ENCODE measurements around the gene SMURF2.
"Not testable (repeated sequence)": the region's sequence is repeated elsewhere in the genome, so short reads cannot be mapped to it uniquely, and the experiment has no call there.

Gene SMURF2

DNA sequence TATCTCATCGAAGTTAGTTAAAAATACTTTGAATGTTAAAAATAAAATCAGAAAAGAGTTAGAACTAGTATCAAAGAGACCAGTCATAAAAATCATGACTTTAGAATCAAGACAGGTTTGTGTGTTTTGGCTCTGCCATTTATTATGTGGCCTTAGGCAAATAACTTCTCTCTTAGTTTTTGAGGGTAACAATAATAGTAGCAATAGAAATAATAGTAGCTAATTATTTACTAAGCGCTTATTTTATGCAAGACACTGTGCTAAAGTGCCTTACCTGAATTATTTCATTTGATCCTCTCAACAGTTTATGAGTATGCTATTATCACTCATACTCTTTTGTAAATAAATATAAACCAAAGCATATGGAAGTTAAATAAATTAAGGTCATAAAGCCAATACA lies 77.0 kb downstream of the SMURF2 start:
- DNase-seq = no peak

DNA sequence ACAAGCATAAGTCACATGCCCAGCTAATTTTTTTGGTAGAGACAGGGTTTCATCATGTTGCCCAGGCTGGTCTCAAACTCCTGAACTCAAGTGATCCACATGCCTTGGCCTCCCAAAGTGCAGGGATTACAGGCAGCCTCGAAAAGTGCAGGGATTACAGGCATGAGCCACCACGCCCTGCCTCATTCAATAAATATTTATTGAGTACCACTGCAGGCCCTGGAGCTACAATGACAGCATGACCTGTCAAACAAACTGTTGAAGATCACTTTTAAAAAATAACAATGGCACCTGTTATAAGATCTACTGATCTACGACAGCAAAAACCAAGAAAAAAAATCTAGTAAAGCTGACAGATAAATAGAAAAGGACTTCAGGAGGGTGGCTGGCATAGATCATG lies 79.1 kb downstream of the SMURF2 start:
- no peak for DNase-seq

- no peak for DNase-seq
Measured at GRCh38 chr17:64580384-64581315, 81.5 kb downstream of the SMURF2 start.

DNA sequence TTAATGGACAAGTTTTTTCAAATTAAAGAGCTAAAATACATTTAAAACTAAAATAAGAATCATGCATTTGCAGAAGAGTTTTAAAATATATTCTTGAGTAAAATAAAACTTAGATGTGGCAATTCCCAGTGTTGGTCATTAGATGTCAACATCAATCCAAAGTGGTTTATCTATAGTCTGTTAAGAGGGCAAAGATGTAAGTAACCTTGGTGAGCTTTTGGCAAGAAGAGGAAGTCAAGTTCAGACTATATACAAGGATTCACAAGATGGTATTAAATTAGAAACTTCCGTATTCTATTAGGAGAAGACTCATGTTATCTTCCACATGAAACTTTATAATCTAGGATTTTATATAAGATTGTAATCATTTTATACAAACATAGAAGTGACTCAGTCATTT lies 82.2 kb downstream of the SMURF2 start:
- DNase-seq = no peak

DNA sequence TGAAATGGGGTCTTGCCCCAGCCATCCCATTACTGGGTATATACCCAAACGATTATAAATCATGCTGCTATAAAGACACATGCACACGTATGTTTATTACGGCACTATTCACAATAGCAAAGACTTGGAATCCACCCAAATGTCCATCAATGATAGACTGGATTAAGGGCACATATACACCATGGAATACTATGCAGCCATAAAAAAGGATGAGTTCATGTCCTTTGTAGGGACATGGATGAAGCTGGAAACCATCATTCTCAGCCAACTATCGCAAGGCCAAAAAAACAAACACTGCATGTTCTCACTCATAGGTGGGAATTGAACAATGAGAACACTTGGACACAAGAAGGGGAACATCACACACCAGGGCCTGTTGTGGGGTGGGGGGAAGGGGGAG lies 85.1 kb downstream of the SMURF2 start:
- DNase-seq = not testable (repeated sequence)

GRCh38 chr17:64575431-64575830 lies 86.7 kb downstream of the SMURF2 start:
- DNase-seq = no peak

DNA sequence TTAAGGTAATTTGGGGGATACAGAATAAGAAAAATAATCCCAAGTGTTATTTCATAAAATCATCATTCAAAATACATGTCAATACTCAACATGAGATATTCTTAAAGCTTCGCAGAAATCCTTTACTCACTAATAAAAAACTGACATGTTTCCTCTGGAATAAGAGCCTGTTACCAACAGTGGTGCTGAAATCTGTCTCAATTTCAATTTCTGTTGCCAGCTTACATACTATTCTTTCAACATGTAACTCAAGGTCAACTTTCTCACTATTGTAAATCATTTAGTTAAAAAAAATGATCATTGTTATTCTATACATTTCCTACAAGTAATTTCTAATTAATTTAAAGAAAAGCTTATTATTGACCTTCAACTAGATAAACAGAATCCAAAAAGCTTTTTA lies 87.5 kb downstream of the SMURF2 start:
- DNase-seq = no peak

DNA sequence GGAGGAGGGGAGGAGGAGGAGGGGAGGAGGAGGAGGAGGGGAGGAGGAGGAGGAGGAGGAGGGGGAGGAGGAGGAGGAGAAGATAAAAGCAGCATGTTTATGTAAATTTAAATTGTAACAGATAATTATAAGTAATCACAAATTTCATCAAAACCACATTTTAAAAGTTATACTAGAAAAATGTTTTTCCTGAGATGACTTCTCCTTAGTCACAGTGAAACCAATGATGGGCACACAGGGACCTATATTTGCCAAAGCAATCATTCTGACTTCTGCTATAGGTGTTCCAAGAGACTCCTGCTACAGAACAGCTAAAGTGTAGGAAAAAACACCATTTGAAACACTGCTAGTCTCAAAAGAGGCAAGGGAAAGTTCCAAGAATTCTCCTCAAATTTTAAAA lies 88.9 kb downstream of the SMURF2 start:
- DNase-seq = no peak

DNA sequence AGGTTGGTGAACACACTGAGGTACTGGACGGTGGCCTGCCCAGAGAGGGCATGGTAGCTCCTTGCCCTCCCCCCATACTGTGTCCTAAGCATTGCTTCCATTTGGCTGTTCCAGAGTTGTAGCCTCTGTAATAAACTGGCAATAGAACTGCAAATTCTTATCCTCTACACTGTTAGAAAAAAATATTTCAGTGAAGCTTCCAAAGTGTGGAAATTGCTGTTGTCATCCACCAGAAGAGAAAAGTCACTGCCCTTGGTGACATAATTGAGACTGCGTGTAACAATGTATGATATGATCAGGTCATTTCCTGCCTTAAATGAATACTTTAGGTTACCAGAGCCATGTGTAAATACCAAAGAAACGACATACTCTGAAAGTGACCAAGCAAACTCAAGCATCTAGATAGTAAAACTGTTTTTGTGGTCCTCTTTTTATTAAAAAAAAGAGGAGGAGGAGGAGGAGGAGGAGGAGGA lies 89.4 kb downstream of the SMURF2 start:
- DNase-seq = no peak

DNA sequence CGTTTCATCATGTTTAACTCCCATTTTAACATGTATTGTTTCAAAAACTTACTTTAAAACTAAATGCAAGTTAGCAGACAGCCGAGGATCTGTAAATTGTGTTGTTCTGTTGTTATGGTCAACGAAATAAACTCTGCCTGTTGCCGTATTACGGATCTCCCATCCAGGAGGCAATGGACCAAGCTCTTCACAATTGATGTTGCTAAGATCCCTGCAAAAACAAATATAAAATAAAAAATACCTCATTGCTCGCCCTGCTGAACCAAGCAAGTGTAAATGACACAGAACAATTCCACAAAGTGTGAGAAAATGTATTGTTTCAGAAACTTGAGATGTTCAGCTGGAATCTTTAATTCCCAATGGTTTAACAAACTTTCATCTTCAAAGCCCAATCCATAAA lies 90.4 kb downstream of the SMURF2 start:
- no peak for DNase-seq

- DNase-seq = no peak
Measured at GRCh38 chr17:64565563-64565962, 96.5 kb downstream of the SMURF2 start.

DNA sequence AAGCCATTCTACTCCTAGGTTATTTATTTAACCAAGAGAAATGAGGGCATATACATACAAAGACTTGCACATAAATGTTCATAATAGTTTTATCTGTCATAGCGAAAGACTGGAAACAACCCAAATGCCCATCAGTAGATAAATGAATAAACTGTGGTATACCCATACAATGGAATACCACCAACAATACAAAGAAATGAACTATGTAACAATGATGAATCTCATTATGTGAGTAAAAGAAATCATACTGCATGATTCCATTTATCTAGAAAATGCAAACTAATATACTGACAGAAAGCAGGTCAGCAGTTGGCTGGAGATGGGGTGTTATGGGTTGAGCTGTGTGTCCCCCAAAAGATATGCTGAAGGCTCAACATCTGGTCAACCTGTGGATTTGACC lies 98.0 kb downstream of the SMURF2 start:
- DNase-seq = no peak

GRCh38 chr17:64555281-64555680 lies 106.8 kb downstream of the SMURF2 start:
- DNase-seq = no peak

- no peak for DNase-seq
Measured at GRCh38 chr17:64554028-64554637, 108.0 kb downstream of the SMURF2 start.

- DNase-seq = no peak
Measured at GRCh38 chr17:64551461-64551860, 110.6 kb downstream of the SMURF2 start.

DNA sequence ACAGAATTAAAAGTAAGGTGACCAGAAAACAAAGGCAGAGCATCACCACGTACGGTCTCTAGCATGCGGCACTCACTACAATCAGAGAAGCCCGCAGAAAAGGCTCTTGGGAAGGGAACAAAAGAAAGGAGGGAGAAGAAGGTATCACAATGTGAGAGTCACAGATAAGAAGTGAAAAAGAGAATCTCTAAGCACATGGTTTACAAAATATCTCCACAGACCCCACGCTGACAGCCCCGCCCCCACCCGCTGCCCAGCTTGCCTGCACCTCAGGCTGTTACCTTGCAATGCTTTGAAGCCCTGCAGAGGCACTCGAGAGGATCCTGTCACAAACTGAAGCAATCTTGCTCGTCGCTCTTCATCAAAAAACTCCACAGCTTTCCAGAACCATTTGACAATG lies 114.8 kb downstream of the SMURF2 start:
- DNase-seq = no peak

DNA sequence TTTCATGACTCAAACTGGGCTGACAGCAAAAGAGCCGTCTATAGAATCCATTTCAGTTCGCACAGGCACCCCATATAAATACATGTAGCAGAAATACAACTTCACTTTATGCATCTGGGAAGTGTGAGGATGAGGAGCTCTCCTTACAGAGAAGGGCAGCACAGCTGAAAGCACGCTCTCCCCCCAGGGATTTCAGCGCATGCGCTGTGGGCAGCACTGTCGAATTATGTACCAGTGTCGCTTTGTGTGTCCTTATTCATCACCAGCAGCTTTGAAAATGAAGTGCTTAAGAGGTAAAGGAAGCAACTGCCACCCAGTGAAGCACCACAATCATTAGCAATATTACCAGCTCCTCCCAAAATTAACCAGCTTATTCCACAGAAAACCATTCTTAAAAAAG lies 115.4 kb downstream of the SMURF2 start:
- DNase-seq = no peak

GRCh38 chr17:64544742-64545141 lies 117.4 kb downstream of the SMURF2 start:
- DNase-seq = no peak

DNA sequence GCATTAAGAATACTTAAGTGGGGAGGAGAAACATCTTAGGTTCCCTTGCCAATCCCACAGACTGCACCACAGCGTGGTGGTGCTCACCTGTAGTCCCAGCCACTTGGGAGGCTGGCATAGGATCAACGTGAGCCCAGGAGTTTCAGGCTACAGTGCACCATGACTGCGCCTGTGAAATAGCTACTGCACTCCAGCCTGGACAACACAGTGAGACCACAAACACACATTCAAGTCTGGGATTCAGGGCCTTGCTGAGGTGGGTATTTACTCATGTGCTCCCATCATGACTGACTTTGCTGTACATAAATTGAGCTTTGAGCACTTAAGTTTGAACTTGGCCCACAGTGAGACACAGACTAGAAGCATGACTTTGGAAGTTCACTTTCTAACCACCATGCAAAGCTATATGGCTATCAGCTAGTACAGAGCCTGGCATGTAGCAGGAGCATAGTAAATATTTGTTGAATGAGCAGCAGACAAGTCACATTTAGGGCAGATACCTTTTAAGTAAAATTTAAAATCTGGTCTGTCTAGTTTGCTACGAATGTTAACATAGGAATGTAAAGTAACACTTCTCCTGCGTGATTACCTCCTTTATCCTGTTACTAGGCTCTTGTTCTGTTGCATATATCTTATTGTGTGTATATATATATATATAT lies 121.9 kb downstream of the SMURF2 start:
- no peak for DNase-seq

DNA sequence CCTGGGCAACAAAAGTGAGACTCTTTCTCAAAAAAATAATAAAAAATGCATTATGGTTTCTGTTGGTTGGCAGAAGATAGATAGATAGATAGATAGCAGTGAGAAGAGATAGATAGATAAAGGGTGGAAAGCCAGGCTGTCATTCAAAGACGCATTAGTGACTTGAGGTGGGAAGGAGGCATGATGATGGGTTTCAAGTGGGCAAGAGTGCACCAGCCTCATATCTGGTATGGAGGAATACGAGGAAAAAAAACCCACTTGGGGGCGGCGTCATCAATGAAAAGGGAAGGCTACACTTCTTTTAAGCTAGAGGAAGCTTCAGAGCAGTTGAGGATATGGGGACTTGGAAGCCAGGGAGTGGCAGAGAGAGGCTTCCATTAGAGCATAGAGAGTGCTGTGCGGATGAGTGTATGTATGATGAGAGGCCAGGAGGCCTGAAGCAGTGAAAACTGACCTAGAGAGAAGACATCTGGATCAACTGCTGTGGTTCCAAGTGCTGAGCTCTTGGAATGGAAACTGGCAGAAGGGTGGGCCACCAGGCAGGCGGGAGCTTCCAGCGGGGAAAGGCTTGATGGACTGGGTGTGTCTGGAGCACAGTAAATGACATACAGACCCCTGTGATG lies 123.5 kb downstream of the SMURF2 start:
- no peak for DNase-seq

DNA sequence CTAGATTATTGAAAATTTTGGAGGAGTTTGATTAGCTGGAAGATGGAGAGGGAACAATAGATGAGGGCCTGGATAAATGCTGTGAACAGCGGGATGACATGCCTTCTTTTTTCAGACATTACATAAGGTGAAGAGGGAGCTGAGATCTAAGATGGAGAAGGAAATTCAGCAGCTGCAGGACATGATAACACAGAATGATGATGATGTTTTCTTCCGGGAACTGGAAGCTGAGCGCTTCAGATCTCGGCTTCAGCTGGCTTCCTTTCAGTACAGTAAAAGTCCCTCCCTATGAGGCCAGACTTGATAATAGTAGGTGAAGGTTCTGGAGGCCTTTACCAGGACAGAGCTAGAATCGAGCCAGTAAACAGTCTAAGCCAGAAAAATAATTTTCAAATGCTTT lies 124.6 kb downstream of the SMURF2 start:
- DNase-seq = no peak

GRCh38 chr17:64536913-64537312 lies 125.2 kb downstream of the SMURF2 start:
- DNase-seq = no peak

DNA sequence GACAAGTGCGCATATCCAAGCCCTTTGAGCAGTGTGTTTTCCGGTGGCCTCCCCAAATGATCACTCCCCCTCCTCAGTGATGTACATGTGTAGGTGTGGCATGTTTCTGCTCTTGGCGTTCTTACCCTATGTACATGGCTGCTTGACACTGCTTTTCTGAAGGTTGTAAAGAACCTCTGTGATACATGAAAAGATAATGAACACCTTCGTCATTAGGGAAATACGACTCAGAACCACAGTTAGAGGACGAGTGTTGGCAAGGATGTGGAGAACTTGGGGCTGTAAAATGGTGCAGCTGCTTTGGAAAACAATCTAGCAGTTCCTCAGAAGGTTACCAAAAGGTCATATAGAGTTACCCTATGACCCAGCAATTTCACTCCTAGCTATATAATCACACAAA lies 126.8 kb downstream of the SMURF2 start:
- DNase-seq = no peak

All from CD4-positive, alpha-beta T cell treated with Interleukin-6 for 4 hours (primary cell).